ENCODE results near the gene ADAMTS4.
A peak's percentile ranks its signal among the peaks of the same experiment; 100 is the strongest.

The ADAMTS4 gene

DNA sequence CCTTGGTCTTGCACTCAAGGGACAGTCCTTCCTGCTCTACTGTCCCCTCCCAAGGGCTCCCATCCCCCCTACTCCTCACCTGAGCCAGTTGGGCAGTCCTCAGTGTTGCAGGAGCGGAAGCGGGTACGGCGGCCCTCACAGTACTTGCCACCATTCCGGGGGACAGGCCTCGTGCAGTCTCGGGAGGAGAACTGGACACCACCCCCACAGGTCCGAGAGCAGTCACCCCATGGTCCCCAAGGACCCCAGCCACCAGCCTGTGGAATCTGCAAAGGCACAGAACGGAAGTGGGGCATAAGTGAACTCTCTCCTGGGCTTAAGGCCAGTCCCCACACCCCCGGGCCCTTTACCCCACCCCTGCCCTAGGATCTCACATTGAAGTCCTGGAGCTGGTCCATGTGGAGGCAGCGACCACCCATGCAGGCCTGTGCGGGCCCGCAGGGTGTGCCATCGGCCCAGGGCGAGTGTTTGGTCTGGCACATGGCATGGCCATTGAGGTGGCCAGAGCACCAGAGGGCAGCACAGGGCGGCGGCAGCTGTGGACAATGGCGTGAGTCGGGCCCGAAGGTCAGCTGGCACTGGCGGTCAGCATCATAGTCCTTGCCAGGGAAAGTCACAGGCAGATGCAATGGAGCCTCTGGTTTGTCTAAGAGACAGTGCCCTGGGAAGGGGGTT, 5.2 kb downstream of the ADAMTS4 start:
- H3K27ac ChIP-seq: no peak overlapping the region
- TF ChIP-seq, protein P1, sequence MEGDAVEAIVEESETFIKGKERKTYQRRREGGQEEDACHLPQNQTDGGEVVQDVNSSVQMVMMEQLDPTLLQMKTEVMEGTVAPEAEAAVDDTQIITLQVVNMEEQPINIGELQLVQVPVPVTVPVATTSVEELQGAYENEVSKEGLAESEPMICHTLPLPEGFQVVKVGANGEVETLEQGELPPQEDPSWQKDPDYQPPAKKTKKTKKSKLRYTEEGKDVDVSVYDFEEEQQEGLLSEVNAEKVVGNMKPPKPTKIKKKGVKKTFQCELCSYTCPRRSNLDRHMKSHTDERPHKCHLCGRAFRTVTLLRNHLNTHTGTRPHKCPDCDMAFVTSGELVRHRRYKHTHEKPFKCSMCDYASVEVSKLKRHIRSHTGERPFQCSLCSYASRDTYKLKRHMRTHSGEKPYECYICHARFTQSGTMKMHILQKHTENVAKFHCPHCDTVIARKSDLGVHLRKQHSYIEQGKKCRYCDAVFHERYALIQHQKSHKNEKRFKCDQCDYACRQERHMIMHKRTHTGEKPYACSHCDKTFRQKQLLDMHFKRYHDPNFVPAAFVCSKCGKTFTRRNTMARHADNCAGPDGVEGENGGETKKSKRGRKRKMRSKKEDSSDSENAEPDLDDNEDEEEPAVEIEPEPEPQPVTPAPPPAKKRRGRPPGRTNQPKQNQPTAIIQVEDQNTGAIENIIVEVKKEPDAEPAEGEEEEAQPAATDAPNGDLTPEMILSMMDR (IDR thresholded peaks at IDR 0.05): peak; percentile 32; the same call in 1 of the 2 replicates
- no peak for TF ChIP-seq ZFX (IDR thresholded peaks at IDR 0.05; ENCODE audit: borderline replicate concordance)

DNA sequence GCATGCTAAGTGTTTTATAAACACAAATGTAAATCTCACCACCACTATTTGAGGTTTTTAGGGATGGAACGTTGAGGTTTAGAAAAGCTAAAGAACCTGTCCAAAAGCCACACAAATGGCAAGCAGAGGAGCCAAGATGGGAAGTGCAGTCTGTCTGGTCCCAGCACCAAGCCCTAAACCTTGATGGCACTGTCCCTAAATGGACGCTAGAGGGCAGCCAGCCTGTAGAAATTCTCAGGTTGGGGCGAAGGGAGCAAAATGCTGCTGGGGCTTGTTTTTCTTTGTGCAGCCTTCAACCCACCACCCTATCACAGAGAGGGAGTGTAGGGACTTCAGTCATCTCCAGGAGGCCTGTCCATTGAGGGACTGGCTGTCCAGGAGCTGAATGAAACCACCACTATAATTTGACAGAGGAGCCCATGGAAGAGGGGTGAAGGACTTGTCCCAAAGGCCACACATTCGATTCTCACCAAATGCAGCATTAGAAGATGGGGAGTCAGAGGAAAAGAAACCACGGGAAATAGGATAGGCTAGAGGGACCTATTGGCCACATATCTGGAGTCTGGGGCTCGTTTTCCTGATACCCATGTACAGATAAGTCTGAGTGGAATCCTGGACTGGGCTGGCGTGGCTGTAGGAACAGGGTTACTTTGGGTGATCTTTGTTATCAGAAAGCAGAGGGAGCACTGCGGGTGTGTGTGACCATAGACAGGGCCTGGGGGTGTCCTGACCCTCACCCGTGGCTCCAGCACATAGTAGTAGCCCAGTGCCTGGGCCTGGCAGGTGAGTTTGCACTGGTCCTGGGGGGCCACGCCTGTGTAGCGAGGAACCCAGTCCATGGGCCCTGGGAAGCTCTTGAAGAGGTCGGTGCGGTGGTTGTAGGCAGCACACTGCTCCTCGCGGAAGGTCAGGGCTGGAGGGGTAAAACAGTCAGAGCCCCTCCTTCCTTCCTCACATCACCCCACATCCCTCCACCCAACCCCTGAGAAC, 6.1 kb downstream of the ADAMTS4 start:
- no peak for TF ChIP-seq ZFX (IDR thresholded peaks at IDR 0.05; ENCODE audit: borderline replicate concordance)
- TF ChIP-seq, protein P1 (IDR thresholded peaks at IDR 0.05): peak; percentile 99
- no peak overlapping the region for H3K27ac ChIP-seq

DNA sequence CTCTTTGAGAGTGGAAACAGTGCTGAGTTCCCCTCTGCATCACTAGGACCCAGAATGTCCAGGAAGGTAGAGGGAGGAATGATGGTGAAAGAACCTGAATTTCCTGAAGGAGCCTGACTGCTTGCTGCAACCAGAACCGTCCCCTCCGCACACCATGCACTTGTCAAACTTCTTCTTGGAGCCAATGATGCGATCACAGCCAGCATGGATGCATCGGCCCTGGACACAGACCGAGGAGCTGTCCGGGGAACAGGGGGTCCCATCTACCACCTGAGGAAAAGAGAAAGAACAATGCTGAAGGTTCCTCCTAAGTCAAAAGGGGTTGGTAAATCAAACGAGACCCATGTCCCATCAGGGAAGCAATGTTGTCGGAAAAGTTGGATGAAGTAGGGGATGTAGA, 6.9 kb downstream of the ADAMTS4 start:
- no peak overlapping the region for H3K27ac ChIP-seq
- no peak for TF ChIP-seq ZFX (IDR thresholded peaks at IDR 0.05; ENCODE audit: borderline replicate concordance)
- TF ChIP-seq, protein P1 (IDR thresholded peaks at IDR 0.05): no peak

DNA sequence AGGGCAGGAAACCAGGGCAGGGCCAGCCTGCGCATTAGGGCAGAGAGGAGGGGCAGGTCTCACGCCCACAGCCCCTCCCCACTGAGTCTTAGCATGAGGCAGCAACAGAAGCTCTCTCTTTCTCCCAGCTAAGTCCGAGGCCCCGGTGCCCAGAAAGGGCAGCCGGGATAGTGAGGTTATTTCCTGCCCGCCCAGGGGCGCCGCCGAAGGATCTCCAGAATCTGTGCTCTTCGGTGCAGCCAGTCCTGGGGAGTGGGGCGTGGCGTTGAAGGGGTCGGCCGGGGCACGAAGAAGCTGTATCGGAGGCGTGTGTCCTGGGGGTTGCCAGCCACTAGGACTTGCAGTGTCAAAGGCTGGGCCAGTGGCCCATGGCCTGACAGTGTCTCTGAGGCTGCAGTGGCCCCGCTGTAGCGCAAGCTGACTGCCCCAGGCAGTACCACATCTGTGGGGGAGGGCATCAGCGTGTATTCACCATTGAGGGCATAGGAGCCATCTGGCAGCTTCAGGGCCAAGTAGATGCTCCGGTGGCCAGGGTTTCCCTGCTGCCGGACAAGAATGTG, 7.8 kb downstream of the ADAMTS4 start:
- no peak overlapping the region for H3K27ac ChIP-seq
- TF ChIP-seq, protein P1 (IDR thresholded peaks at IDR 0.05): no peak
- no peak for TF ChIP-seq ZFX (IDR thresholded peaks at IDR 0.05; ENCODE audit: borderline replicate concordance)

DNA sequence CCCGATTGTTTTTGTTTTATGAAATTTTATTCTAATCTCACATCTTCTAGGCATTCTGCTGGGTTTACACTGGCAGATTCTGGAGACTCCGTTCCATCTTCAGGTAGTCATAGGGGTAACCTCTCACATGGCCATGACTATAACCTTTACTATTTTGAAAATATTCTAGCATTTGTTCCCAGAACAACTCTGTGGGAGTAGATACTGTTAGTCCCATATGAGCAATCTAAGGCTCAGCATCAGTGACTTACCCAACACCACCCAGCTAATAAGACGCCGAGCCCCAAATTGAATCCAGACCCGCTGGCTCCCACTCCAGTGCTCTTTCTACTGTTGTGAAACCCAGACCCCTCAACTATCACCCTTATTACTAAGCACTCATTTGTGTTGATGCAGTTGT, 9.8 kb downstream of the ADAMTS4 start:
- TF ChIP-seq, protein P1 (IDR thresholded peaks at IDR 0.05): no peak
- no peak for TF ChIP-seq ZFX (IDR thresholded peaks at IDR 0.05; ENCODE audit: borderline replicate concordance)
- no peak overlapping the region for H3K27ac ChIP-seq

DNA sequence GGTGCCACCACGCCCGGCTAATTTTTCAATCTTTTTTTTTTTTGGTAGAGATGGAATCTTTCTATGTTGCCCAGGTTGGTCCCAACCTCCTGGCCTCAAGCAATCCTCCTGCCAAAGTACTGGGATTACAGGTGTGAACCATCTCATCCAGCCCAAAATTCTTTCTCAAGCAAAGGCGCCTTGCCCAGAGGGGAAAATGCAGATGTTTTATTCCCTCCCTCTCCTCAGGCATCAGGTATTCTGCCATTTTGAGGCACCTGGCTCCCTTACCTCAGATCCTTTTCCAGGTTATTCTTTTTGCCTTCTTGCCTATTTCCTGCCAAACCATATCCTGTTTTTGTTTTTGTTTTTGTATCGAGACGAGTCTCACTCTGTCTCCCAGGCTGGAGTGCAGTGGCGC, 10.5 kb downstream of the ADAMTS4 start:
- TF ChIP-seq, protein P1 (IDR thresholded peaks at IDR 0.05): no peak
- TF ChIP-seq ZFX (IDR thresholded peaks at IDR 0.05; ENCODE audit: borderline replicate concordance): no peak
- H3K27ac ChIP-seq: no peak overlapping the region

All from 22Rv1 (cell line).